HL-60 (cell line): Measurements from ENCODE around the gene SPI1.

Experiments
- GABPA ChIP-seq: IDR thresholded peaks from 2 replicates; pipeline ENCODE4 v1.6.1; 2012; ENCODE audit warnings: low read depth
- POLR2AphosphoS5 ChIP-seq: IDR thresholded peaks from 2 replicates; pipeline ENCODE4 v1.6.1; 2012; ENCODE audit warnings: low read depth
- SPI1 ChIP-seq: IDR thresholded peaks from 2 replicates; pipeline ENCODE4 v1.6.1; 2012; ENCODE audit warnings: low read depth, mild to moderate bottlenecking, borderline replicate concordance
- TF ChIP-seq, protein P1 (sequence below): IDR thresholded peaks from one replicate; pipeline ENCODE4 v1.5.1; 2011; ENCODE audit warnings: low read length, control low read depth, inconsistent platforms; ENCODE audit not compliant: insufficient read depth
- TF ChIP-seq, protein P2 (sequence below): IDR thresholded peaks from 2 replicates; pipeline ENCODE4 v1.6.1; 2012; ENCODE audit warnings: low read depth; ENCODE audit not compliant: insufficient replicate concordance

DNA sequence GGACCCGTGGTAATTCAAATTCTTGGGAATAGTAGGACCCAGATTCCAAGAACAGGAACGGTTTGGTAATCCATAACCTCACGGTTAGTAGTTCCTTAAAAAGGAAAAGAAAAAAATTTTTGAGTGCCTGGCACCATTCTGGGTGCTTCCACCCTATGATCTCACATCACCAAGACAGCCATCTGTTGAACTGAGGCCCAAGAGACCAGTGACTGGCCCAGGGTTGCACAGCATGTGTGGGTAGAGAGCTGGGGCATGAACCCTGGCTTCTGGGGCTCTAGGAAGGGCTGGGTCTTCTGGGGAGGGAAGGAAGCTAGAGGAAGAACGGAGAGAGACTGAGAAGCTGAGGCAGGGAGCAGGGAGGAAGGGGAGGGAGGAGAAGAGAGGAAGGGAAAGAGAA lies 4.7 kb upstream of the SPI1 start:
- TF ChIP-seq, protein P1, sequence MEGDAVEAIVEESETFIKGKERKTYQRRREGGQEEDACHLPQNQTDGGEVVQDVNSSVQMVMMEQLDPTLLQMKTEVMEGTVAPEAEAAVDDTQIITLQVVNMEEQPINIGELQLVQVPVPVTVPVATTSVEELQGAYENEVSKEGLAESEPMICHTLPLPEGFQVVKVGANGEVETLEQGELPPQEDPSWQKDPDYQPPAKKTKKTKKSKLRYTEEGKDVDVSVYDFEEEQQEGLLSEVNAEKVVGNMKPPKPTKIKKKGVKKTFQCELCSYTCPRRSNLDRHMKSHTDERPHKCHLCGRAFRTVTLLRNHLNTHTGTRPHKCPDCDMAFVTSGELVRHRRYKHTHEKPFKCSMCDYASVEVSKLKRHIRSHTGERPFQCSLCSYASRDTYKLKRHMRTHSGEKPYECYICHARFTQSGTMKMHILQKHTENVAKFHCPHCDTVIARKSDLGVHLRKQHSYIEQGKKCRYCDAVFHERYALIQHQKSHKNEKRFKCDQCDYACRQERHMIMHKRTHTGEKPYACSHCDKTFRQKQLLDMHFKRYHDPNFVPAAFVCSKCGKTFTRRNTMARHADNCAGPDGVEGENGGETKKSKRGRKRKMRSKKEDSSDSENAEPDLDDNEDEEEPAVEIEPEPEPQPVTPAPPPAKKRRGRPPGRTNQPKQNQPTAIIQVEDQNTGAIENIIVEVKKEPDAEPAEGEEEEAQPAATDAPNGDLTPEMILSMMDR: no peak
- TF ChIP-seq, protein P2, sequence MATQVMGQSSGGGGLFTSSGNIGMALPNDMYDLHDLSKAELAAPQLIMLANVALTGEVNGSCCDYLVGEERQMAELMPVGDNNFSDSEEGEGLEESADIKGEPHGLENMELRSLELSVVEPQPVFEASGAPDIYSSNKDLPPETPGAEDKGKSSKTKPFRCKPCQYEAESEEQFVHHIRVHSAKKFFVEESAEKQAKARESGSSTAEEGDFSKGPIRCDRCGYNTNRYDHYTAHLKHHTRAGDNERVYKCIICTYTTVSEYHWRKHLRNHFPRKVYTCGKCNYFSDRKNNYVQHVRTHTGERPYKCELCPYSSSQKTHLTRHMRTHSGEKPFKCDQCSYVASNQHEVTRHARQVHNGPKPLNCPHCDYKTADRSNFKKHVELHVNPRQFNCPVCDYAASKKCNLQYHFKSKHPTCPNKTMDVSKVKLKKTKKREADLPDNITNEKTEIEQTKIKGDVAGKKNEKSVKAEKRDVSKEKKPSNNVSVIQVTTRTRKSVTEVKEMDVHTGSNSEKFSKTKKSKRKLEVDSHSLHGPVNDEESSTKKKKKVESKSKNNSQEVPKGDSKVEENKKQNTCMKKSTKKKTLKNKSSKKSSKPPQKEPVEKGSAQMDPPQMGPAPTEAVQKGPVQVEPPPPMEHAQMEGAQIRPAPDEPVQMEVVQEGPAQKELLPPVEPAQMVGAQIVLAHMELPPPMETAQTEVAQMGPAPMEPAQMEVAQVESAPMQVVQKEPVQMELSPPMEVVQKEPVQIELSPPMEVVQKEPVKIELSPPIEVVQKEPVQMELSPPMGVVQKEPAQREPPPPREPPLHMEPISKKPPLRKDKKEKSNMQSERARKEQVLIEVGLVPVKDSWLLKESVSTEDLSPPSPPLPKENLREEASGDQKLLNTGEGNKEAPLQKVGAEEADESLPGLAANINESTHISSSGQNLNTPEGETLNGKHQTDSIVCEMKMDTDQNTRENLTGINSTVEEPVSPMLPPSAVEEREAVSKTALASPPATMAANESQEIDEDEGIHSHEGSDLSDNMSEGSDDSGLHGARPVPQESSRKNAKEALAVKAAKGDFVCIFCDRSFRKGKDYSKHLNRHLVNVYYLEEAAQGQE: no peak
- no peak for TF ChIP-seq POLR2AphosphoS5
- TF ChIP-seq GABPA: no peak
- TF ChIP-seq SPI1: no peak
